Measurements from ENCODE around the gene ZBTB20. TPM values are rescaled to one million over a fixed set of nuclear protein-coding genes. Genes with fewer than 3 reads are reported as not detected.

The ZBTB20 gene
- total and polyA plus RNA-seq, 2 donors (not counting 1 experiment from before 2014, with no cell fraction given) = 4.0 to 123 TPM

DNA sequence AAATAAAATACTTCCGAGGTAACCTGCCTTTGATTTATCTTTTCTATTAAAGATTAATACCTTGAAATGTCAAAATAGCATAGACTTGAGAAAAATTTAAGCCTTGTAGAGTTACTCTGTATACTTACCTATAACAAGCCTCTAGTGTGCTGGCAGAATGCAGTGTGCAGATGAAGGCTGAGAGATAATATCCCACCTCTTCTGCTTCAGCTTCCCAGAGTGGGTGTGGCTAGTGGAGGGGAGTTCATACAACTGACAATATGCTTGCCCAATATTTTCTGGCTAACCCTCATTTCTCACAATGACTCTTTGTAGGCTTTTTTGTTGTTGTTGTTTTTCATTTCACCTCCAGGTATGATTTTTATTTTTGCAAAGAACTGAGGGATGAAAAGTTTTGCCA, 15.7 kb upstream of the ZBTB20 start:
- no peak overlapping the region for H3K27ac Mint-ChIP-seq
- H3K79me2 ChIP-seq (ENCODE audit: control insufficient read depth, insufficient read depth, low read length) = no peaks in the 10 kb centered on the region

GRCh38 chr3:115161866-115162265, 14.8 kb upstream of the ZBTB20 start:
- peaks cover 0 to 6% of the 10 kb centered on the region in 2 donors for H3K4me1 ChIP-seq (ENCODE audit: control insufficient read depth in 2 of 2, insufficient read depth in 2 of 2, low read length in 2 of 2)
- Mint-ChIP-seq H3K4me3 (no peak overlapping the region), H3K4me1 (peaks cover 22% of the 10 kb centered on the region), H3K9me3 (ENCODE audit: insufficient read depth) (no peaks in the 10 kb centered on the region), H3K27ac (no peak overlapping the region), H3K27me3 (no peaks in the 10 kb centered on the region)
- no peaks in the 10 kb centered on the region for H4K20me1 ChIP-seq (ENCODE audit: control insufficient read depth, insufficient read depth, low read length, poor library complexity, severe bottlenecking)
- no peak overlapping the region for H3K4me2 ChIP-seq (replicated peaks; ENCODE audit: low read depth, low read length, poor library complexity, severe bottlenecking)
- ATAC-seq (ENCODE audit: low read depth) (no peak), DNase-seq (no peak)
- POLR2A ChIA-PET = no interaction called here
- H3K9me3 ChIP-seq (ENCODE audit: control extremely low read depth in 1 of 3, control insufficient read depth in 2 of 3, insufficient read depth in 1 of 3, low read length in 2 of 3) = peaks cover 0 to 8% (median 3%) of the 10 kb centered on the region in 3 donors
- no CpG with 5 or more reads among the region's 1 CpG for WGBS (ENCODE audit: insufficient coverage)
- H3K9ac ChIP-seq (ENCODE audit: low read length) = no peak overlapping the region
- intact Hi-C loops (cut with micrococcal nuclease) = no loop called here
- CTCF ChIA-PET = interaction anchor here (1.0 kb wide), 2 partner anchors 45 to 122 kb away, joined by 3 read pairs; no protein-coding TSS in a partner anchor
- no peaks in the 10 kb centered on the region for H3K79me2 ChIP-seq (ENCODE audit: control insufficient read depth, insufficient read depth, low read length)
- TF ChIP-seq, protein P1, sequence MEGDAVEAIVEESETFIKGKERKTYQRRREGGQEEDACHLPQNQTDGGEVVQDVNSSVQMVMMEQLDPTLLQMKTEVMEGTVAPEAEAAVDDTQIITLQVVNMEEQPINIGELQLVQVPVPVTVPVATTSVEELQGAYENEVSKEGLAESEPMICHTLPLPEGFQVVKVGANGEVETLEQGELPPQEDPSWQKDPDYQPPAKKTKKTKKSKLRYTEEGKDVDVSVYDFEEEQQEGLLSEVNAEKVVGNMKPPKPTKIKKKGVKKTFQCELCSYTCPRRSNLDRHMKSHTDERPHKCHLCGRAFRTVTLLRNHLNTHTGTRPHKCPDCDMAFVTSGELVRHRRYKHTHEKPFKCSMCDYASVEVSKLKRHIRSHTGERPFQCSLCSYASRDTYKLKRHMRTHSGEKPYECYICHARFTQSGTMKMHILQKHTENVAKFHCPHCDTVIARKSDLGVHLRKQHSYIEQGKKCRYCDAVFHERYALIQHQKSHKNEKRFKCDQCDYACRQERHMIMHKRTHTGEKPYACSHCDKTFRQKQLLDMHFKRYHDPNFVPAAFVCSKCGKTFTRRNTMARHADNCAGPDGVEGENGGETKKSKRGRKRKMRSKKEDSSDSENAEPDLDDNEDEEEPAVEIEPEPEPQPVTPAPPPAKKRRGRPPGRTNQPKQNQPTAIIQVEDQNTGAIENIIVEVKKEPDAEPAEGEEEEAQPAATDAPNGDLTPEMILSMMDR (IDR thresholded peaks at IDR 0.05) = no peak
- TF ChIP-seq EZH2 (IDR thresholded peaks at IDR 0.05; ENCODE audit: borderline replicate concordance, insufficient read depth, low read depth, low read length, poor library complexity, severe bottlenecking) = no peak
- no peaks in the 10 kb centered on the region for H3K27me3 ChIP-seq (replicated peaks in 1 of 4; ENCODE audit: control extremely low read depth in 1 of 4, control insufficient read depth in 3 of 4, insufficient read depth in 4 of 4, low read length in 3 of 4)
- no peak overlapping the region for H2AFZ ChIP-seq (ENCODE audit: insufficient read depth, low read depth, low read length, poor library complexity, severe bottlenecking)
- no peak overlapping the region for H3K4me3 ChIP-seq (ENCODE audit: control extremely low read depth in 1 of 5, extremely low read depth in 1 of 5, insufficient read depth in 1 of 5, low read depth in 2 of 5, low read length in 4 of 5)
- no peak overlapping the region for H3K27ac ChIP-seq (ENCODE audit: low read length in 2 of 2)
- no peaks in the 10 kb centered on the region for H3K36me3 ChIP-seq (replicated peaks in 1 of 2; ENCODE audit: control extremely low read depth in 1 of 2, control insufficient read depth in 1 of 2, extremely low read depth in 1 of 2, insufficient read depth in 2 of 2, low read length in 1 of 2)

More for the DNA sequence above, 15.7 kb upstream of the ZBTB20 start:
- peaks cover 22% of the 10 kb centered on the region for H3K4me1 Mint-ChIP-seq
- ChIA-PET POLR2A (no interaction called here), CTCF (interaction anchor here (1.0 to 1.6 kb wide), 2 partner anchors 122 to 778 kb away, joined by 3 read pairs; no protein-coding TSS in a partner anchor)
- no CpG with 5 or more reads among the region's 1 CpG for WGBS (ENCODE audit: insufficient coverage)
- no peak overlapping the region for H2AFZ ChIP-seq (ENCODE audit: insufficient read depth, low read depth, low read length, poor library complexity, severe bottlenecking)
- no peak overlapping the region for H3K4me3 Mint-ChIP-seq
- H3K4me2 ChIP-seq (replicated peaks; ENCODE audit: low read depth, low read length, poor library complexity, severe bottlenecking) = no peak overlapping the region
- TF ChIP-seq EZH2 (IDR thresholded peaks at IDR 0.05; ENCODE audit: borderline replicate concordance, insufficient read depth, low read depth, low read length, poor library complexity, severe bottlenecking) = no peak
- TF ChIP-seq, protein P1 (IDR thresholded peaks at IDR 0.05) = no peak
- intact Hi-C loops (cut with micrococcal nuclease) = no loop called here
- peaks cover 0 to 6% of the 10 kb centered on the region in 2 donors for H3K4me1 ChIP-seq (ENCODE audit: control insufficient read depth in 2 of 2, insufficient read depth in 2 of 2, low read length in 2 of 2)
- H3K27ac ChIP-seq (ENCODE audit: low read length in 2 of 2) = no peak overlapping the region
- no peak overlapping the region for H3K4me3 ChIP-seq (ENCODE audit: control extremely low read depth in 1 of 5, extremely low read depth in 1 of 5, insufficient read depth in 1 of 5, low read depth in 2 of 5, low read length in 4 of 5)
- no peak for ATAC-seq (ENCODE audit: low read depth)
- H3K36me3 ChIP-seq (replicated peaks in 1 of 2; ENCODE audit: control extremely low read depth in 1 of 2, control insufficient read depth in 1 of 2, extremely low read depth in 1 of 2, insufficient read depth in 2 of 2, low read length in 1 of 2) = no peaks in the 10 kb centered on the region
- H3K9me3 ChIP-seq (ENCODE audit: control extremely low read depth in 1 of 3, control insufficient read depth in 2 of 3, insufficient read depth in 1 of 3, low read length in 2 of 3) = peaks cover 0 to 5% (median 3%) of the 10 kb centered on the region in 3 donors
- H4K20me1 ChIP-seq (ENCODE audit: control insufficient read depth, insufficient read depth, low read length, poor library complexity, severe bottlenecking) = no peaks in the 10 kb centered on the region
- no peaks in the 10 kb centered on the region for H3K9me3 Mint-ChIP-seq (ENCODE audit: insufficient read depth)
- no peaks in the 10 kb centered on the region for H3K27me3 ChIP-seq (replicated peaks in 1 of 4; ENCODE audit: control extremely low read depth in 1 of 4, control insufficient read depth in 3 of 4, insufficient read depth in 4 of 4, low read length in 3 of 4)
- H3K27me3 Mint-ChIP-seq = no peaks in the 10 kb centered on the region
- DNase-seq = no peak
- no peak overlapping the region for H3K9ac ChIP-seq (ENCODE audit: low read length)

Data from B cell (primary cell).